NT2/D1 (cell line): Measurements from ENCODE around the gene PKP4.

Experiments used
- SUZ12 ChIP-seq: IDR thresholded peaks from 2 replicates; pipeline ENCODE4 v1.6.1; 2011; ENCODE audit not compliant: insufficient read length, insufficient read depth; ENCODE audit errors: extremely low read depth
- YY1 ChIP-seq: IDR thresholded peaks from 2 replicates; pipeline ENCODE4 v1.6.1; 2011; ENCODE audit not compliant: insufficient read length, insufficient read depth
- ZNF274 ChIP-seq: IDR thresholded peaks from 2 replicates; pipeline ENCODE4 v1.6.1; 2011; ENCODE audit warnings: mild to moderate bottlenecking, low read depth, low read length

DNA sequence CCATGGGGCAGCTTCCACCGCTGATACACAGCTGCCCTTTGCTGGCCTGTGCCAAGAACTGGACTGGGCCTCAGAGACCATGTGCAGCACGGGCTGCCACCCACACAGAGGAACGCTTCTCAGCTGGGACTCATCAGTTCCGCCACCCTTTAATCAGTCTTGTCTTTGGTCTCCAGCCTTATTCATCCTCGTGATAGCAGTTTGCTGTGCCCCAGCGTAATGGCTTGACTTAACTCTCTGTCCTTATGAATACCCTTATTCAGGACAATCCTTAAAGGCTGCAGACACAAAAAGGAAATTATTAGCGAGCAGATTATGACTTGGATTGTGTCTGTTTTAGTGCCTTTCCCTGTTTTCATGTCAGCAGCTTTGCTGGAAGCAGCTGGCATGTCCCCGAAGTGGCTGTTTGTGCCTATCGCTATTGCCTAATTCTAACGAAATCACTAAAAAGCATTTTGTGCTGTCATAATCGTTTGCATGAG, 229.5 kb downstream of the PKP4 start:
- no peak for TF ChIP-seq YY1
- no peak for TF ChIP-seq SUZ12
- TF ChIP-seq ZNF274 = no peak
